LNCaP clone FGC (cell line): ENCODE data around the gene KSR2.

Experiments used
- DNase-seq: peaks from one replicate; pipeline ENCODE4 v3.0.0-alpha.2; 2011; ENCODE audit warnings: low read depth
- H3K4me3 ChIP-seq: 2 replicates; pipeline ENCODE4 v1.5.1; 2011; ENCODE audit warnings: mild to moderate bottlenecking, low read depth, low read length, control low read depth
- CTCF ChIP-seq: IDR thresholded peaks from 2 replicates; pipeline ENCODE4 v1.5.1; 2012; ENCODE audit warnings: mild to moderate bottlenecking; ENCODE audit not compliant: control insufficient read depth, insufficient read depth; ENCODE audit errors: extremely low read depth

KSR2 gene

GRCh38 chr12:117686210-117686609, 282.6 kb downstream of the KSR2 start:
- no peak for DNase-seq
- TF ChIP-seq CTCF, result no peak
- H3K4me3 ChIP-seq, result no peak overlapping the region

- DNase-seq, result peak; percentile 65
Observed at GRCh38 chr12:117685110-117685926, 283.5 kb downstream of the KSR2 start.

GRCh38 chr12:117684471-117684870, 284.3 kb downstream of the KSR2 start:
- no peak for DNase-seq
- no peak for TF ChIP-seq CTCF
- H3K4me3 ChIP-seq, result no peak overlapping the region

More at GRCh38 chr12:117685110-117685926, 283.5 kb downstream of the KSR2 start:
- no peak for TF ChIP-seq CTCF
- H3K4me3 ChIP-seq, result peak overlapping the region; percentile 16; the same call in 1 of the 2 replicates

- no peak for TF ChIP-seq CTCF
- no peak overlapping the region for H3K4me3 ChIP-seq
- DNase-seq, result no peak
Observed at GRCh38 chr12:117680312-117680711, 288.5 kb downstream of the KSR2 start.

- peak; percentile 21 for DNase-seq
- H3K4me3 ChIP-seq, result no peak overlapping the region
- no peak for TF ChIP-seq CTCF
Observed at GRCh38 chr12:117679776-117680175, 289.0 kb downstream of the KSR2 start.

- TF ChIP-seq CTCF, result no peak
- DNase-seq, result no peak
- no peak overlapping the region for H3K4me3 ChIP-seq
Observed at GRCh38 chr12:117674763-117675162, 294.0 kb downstream of the KSR2 start.

GRCh38 chr12:117674313-117674712, 294.5 kb downstream of the KSR2 start:
- no peak overlapping the region for H3K4me3 ChIP-seq
- DNase-seq, result no peak
- no peak for TF ChIP-seq CTCF
